SU-DHL-6 (cell line): ENCODE results near the gene ZC3H12D.

Experiments used
- EZH2phosphoT487 ChIP-seq: fragments of 200-600 bp; sonication (generic), shearing (Covaris generic); conservative IDR thresholded peaks from 2 replicates; pipeline ENCODE4 v1.6.1; 2018; ENCODE audit warnings: mild to moderate bottlenecking, antibody characterized with exemption, low read length, moderate library complexity, mixed read lengths
- TF ChIP-seq, protein P1 (sequence below): fragments of 200-600 bp; sonication (generic); IDR thresholded peaks from one replicate; pipeline ENCODE4 v1.5.1; 2017; ENCODE audit warnings: antibody characterized with exemption, mild to moderate bottlenecking, low read length, moderate library complexity; ENCODE audit not compliant: insufficient read depth, poor library complexity, severe bottlenecking

DNA sequence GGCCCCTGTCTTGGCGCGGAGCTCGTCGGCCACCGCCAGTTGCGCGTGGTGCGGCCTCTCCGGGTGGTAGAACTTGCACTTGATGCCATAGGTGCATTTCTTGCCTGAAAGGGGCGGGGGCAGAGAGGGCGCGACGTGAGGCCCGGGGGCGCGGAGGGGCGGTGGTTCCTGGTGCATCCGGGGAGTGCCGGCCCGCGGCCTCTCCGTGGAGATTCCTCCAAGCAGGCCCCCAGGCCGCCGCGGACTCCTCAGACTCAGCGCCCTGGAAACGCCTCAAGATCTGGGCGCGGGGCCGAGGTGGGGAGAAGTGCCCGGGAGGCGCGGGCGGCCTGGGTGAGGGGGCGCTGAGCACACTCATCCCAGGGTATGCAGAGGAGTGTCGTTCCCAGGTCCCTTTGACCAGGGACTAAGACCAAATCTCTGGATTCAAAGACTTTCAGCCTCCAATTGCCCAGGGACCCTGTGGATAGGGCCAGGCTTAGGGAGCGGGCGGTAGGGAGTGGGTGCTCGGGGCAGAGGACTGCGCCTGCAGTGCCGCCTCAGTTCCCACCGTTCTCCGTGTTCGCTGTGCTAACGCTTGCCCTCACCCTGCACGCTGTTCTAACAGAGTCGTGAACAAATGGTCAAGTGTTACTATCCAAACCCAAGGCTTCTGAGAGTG lies 33.3 kb downstream of the ZC3H12D start:
- TF ChIP-seq, protein P1, sequence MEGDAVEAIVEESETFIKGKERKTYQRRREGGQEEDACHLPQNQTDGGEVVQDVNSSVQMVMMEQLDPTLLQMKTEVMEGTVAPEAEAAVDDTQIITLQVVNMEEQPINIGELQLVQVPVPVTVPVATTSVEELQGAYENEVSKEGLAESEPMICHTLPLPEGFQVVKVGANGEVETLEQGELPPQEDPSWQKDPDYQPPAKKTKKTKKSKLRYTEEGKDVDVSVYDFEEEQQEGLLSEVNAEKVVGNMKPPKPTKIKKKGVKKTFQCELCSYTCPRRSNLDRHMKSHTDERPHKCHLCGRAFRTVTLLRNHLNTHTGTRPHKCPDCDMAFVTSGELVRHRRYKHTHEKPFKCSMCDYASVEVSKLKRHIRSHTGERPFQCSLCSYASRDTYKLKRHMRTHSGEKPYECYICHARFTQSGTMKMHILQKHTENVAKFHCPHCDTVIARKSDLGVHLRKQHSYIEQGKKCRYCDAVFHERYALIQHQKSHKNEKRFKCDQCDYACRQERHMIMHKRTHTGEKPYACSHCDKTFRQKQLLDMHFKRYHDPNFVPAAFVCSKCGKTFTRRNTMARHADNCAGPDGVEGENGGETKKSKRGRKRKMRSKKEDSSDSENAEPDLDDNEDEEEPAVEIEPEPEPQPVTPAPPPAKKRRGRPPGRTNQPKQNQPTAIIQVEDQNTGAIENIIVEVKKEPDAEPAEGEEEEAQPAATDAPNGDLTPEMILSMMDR: no peak
- no peak for TF ChIP-seq EZH2phosphoT487
